Esophagus squamous epithelium (tissue), 5 donors: ENCODE results near the gene IARS2. TPM values are rescaled to one million over a fixed set of nuclear protein-coding genes. Genes with fewer than 3 reads are reported as not detected.
"Not testable (repeated sequence)": the region's sequence is repeated elsewhere in the genome, so short reads cannot be mapped to it uniquely, and the experiment has no call there.

ENCODE experiments used
- DNase-seq: peaks from one replicate; lab custom pipeline; 2025; lab: John Stamatoyannopoulos, UW
- H3K27ac ChIP-seq, 4 donors: fragments of 200-600 bp; sonication (generic); one replicate each; pipeline ENCODE4 v1.5.1; 2016 to 2019; ENCODE audit warnings: mild to moderate bottlenecking in 1 of 4
- H3K27me3 ChIP-seq, 4 donors: fragments of 200-600 bp; sonication (generic); 1 replicate in 3 of 4; 2 replicates in 1 of 4; pipeline versions ENCODE4 v1.5.1 to v1.6.0; 2017 to 2021; ENCODE audit warnings: antibody characterized with exemption in 1 of 4
- H3K36me3 ChIP-seq, 3 donors: fragments of 200-600 bp; sonication (generic); one replicate each; pipeline ENCODE4 v1.5.1; 2016 to 2019
- H3K4me1 ChIP-seq, 3 donors: fragments of 200-600 bp; sonication (generic); one replicate each; pipeline ENCODE4 v1.5.1; 2017 to 2019
- H3K4me3 ChIP-seq, 4 donors: fragments of 200-600 bp; sonication (generic); 1 replicate in 3 of 4; 2 replicates in 1 of 4; pipeline ENCODE4 v1.5.1; 2016 to 2019; ENCODE audit warnings: mild to moderate bottlenecking in 2 of 4, moderate library complexity in 1 of 4
- H3K9me3 ChIP-seq, 3 donors: fragments of 200-600 bp; sonication (generic); one replicate each; pipeline ENCODE4 v1.5.1; 2016 to 2019
- CTCF ChIP-seq, 6 experiments: fragments of 450-650 bp in 4 of 6; fragments of 200-600 bp in 2 of 6; sonication (generic) in 2 of 6; IDR thresholded peaks; one replicate each; pipeline ENCODE4 v1.5.1; 2016 to 2019; ENCODE audit warnings: antibody characterized with exemption in 6 of 6, mild to moderate bottlenecking in 4 of 6, moderate library complexity in 4 of 6
- POLR2A ChIP-seq, 4 donors: fragments of 450-650 bp; IDR thresholded peaks; one replicate each; pipeline ENCODE4 v1.6.1; 2017; ENCODE audit warnings: antibody characterized with exemption in 4 of 4, mild to moderate bottlenecking in 4 of 4, moderate library complexity in 3 of 4
- WGBS, 2 donors: methylation state at CpG; one replicate each; pipeline ENCODE4 v1.1.5; 2018; 5-methylcytosine and 5-hydroxymethylcytosine counted together
- intact Hi-C: fragments of 100-400 bp; cut with DNase I; formaldehyde crosslinking; loops from one replicate; pipeline ENCODE4 v1.15.0; 2022
- total RNA-seq, 4 donors: library from RNA; depleted of rRNA; stranded (reverse); fragments of >200 nt; gene quantifications; one replicate each; pipeline ENCODE4 v1.1.0, GENCODE V29; 2016
- donor health status: DM: yes; HTN: yes; CAD: no.

The IARS2 gene
- total RNA-seq, 4 donors from 2014 or later: 43.6 to 85.1 (median 61.7) TPM

- no peak for DNase-seq
- H3K27me3 ChIP-seq: no peaks in the 10 kb centered on the region
- WGBS, 2 donors: 91 to 94% methylated on average over 4 of the region's 4 CpGs
- TF ChIP-seq CTCF (IDR thresholded peaks at IDR 0.05) (no peak), POLR2A (IDR thresholded peaks at IDR 0.05) (no peak)
- peaks cover 4 to 57% (median 10%) of the 10 kb centered on the region in 3 donors for H3K36me3 ChIP-seq
- H3K4me1 ChIP-seq: no peaks in the 10 kb centered on the region
- no peak overlapping the region for H3K4me3 ChIP-seq
- no peak overlapping the region for H3K27ac ChIP-seq
- H3K9me3 ChIP-seq: no peaks in the 10 kb centered on the region
- intact Hi-C loops: no loop called here
Observed at GRCh38 chr1:220076861-220077762, 16.8 kb upstream of the IARS2 start.

- Histone ChIP-seq H3K4me1 (no peaks in the 10 kb centered on the region), H3K36me3 (peaks cover 0 to 50% (median 6%) of the 10 kb centered on the region in 3 donors)
Observed at GRCh38 chr1:220077887-220078286, 16.0 kb upstream of the IARS2 start.

GRCh38 chr1:220084460-220084859 is 9.5 kb upstream of the IARS2 start:
- intact Hi-C loops: no loop called here
- Histone ChIP-seq H3K27ac (no peak overlapping the region), H3K9me3 (no peaks in the 10 kb centered on the region), H3K4me3 (no peak overlapping the region), H3K36me3 (peaks cover 0 to 12% (median 0%) of the 10 kb centered on the region in 3 donors), H3K4me1 (peaks cover 0 to 18% (median 9%) of the 10 kb centered on the region in 3 donors), H3K27me3 (no peaks in the 10 kb centered on the region)
- TF ChIP-seq POLR2A (IDR thresholded peaks at IDR 0.05) (no peak), CTCF (IDR thresholded peaks at IDR 0.05) (no peak)
- DNase-seq: no peak
- WGBS, 2 donors: 75 to 92% methylated on average over 1 of the region's 1 CpG

More at GRCh38 chr1:220077887-220078286, 16.0 kb upstream of the IARS2 start:
- DNase-seq: no peak
- H3K4me3 ChIP-seq: no peak overlapping the region
- TF ChIP-seq POLR2A (IDR thresholded peaks at IDR 0.05): no peak
- no peak for TF ChIP-seq CTCF (IDR thresholded peaks at IDR 0.05)
- 89 to 94% methylated on average over 3 of the region's 3 CpGs for WGBS, 2 donors
- no peak overlapping the region for H3K27ac ChIP-seq
- intact Hi-C loops: no loop called here
- no peaks in the 10 kb centered on the region for H3K9me3 ChIP-seq
- H3K27me3 ChIP-seq: no peaks in the 10 kb centered on the region

- DNase-seq, H3K9me3 ChIP-seq, intact Hi-C loops, H3K27ac ChIP-seq, H3K4me3 ChIP-seq, H3K27me3 ChIP-seq: not testable (repeated sequence)
- Histone ChIP-seq H3K36me3 (peaks cover 0 to 12% (median 0%) of the 10 kb centered on the region in 3 donors), H3K4me1 (peaks cover 0 to 21% (median 9%) of the 10 kb centered on the region in 3 donors)
- WGBS, 2 donors: 91 to 94% methylated on average over 13 to 15 of the region's 15 CpGs
Observed at GRCh38 chr1:220086261-220086686, 7.7 kb upstream of the IARS2 start.

- H3K4me3 ChIP-seq: peak within 1 kb of the TSS; percentile 33 to 74 (median 62)
- peak within 1 kb of the TSS; percentile 54 to 80 (median 76) for H3K27ac ChIP-seq
- DNase-seq: peak; percentile 54
- intact Hi-C loops: loop anchor here (10.0 kb wide), 1 partner anchor 45 kb away; the partner anchor contains the start of gene EPRS1
- H3K36me3 ChIP-seq: no peaks in the 10 kb centered on the region
- peaks cover 5 to 31% (median 15%) of the 10 kb centered on the region in 3 donors for H3K4me1 ChIP-seq
- 1 to 4% methylated on average over 25 to 31 of the region's 35 CpGs for WGBS, 2 donors
- H3K9me3 ChIP-seq: no peaks in the 10 kb centered on the region
- no peaks in the 10 kb centered on the region for H3K27me3 ChIP-seq
- TF ChIP-seq POLR2A (IDR thresholded peaks at IDR 0.05) (peak in 2 of 4 donors; percentile 50 to 71), CTCF (IDR thresholded peaks at IDR 0.05) (peak in 2 of 6 experiments; percentile 11 to 51)
Observed at GRCh38 chr1:220089650-220090556, 4.0 kb upstream of the IARS2 start, which contains the start of gene BPNT1. Gene BPNT1 (minus strand): TSS chr1:220089788. CDS start chr1:220079846, 9,942 bp downstream.
